ENCODE data around the gene COX4I2.

COX4I2 gene

DNA sequence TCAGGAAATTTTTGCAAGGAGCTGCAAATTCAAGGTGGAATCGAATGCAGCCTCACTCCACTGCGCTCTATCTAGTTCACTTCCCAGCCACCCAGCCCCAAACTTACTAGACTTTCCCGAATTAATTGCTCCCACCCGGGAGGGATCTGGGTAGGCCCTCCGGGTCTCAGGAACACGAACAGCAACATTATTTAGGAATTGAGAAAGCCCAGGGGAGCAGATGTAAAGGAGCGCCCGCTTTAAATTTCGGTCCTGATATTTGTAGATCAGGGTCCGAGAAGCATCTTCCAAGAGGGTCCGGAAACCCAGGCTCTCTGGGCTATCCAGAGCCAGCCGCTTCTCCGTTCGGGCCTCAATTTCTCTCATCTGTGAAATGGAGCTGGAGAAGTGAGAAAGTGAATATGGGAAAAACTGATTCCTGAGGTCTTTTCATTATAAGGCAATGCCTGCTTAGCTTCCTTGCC, 33.1 kb upstream of the COX4I2 start:
- peak overlapping the region; percentile 99 for H3K4me3 ChIP-seq (replicated peaks; ENCODE audit: low read depth, low read length)
- DNase-seq (ENCODE audit: extremely low read depth, low read depth): no peak

DNA sequence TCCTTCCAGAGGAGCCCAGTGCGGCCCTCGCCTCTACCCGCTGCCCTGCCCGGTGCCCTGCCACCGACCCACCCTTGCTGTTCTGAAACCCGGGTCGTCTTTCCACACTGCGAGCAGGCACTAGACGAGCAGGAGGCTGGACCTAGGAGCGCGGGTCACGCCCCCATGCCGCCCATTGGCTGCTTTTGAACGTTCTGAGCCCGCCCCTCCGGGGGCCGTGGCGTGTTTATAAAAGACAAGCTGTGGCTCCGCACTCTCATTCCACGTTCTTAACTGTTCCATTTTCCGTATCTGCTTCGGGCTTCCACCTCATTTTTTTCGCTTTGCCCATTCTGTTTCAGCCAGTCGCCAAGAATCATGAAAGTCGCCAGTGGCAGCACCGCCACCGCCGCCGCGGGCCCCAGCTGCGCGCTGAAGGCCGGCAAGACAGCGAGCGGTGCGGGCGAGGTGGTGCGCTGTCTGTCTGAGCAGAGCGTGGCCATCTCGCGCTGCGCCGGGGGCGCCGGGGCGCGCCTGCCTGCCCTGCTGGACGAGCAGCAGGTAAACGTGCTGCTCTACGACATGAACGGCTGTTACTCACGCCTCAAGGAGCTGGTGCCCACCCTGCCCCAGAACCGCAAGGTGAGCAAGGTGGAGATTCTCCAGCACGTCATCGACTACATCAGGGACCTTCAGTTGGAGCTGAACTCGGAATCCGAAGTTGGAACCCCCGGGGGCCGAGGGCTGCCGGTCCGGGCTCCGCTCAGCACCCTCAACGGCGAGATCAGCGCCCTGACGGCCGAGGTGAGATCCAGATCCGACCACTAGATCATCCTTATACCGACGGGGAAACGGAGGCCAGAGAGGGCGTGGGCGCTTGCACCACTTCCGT, 32.4 kb upstream of the COX4I2 start, which contains the start of gene ID1:
Gene ID1 (plus strand): TSS at position 259 of the 871 bp plus-strand sequence. CDS start 99 bp downstream, at position 358.
- TF ChIP-seq, protein P1, sequence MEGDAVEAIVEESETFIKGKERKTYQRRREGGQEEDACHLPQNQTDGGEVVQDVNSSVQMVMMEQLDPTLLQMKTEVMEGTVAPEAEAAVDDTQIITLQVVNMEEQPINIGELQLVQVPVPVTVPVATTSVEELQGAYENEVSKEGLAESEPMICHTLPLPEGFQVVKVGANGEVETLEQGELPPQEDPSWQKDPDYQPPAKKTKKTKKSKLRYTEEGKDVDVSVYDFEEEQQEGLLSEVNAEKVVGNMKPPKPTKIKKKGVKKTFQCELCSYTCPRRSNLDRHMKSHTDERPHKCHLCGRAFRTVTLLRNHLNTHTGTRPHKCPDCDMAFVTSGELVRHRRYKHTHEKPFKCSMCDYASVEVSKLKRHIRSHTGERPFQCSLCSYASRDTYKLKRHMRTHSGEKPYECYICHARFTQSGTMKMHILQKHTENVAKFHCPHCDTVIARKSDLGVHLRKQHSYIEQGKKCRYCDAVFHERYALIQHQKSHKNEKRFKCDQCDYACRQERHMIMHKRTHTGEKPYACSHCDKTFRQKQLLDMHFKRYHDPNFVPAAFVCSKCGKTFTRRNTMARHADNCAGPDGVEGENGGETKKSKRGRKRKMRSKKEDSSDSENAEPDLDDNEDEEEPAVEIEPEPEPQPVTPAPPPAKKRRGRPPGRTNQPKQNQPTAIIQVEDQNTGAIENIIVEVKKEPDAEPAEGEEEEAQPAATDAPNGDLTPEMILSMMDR (IDR thresholded peaks at IDR 0.05; ENCODE audit: low read depth, low read length, missing control alignments): no peak
- DNase-seq (ENCODE audit: extremely low read depth, low read depth): peak; percentile 81
- H3K4me3 ChIP-seq (replicated peaks; ENCODE audit: low read depth, low read length): peak within 1 kb of the TSS; percentile 99

More for the DNA sequence above, 33.1 kb upstream of the COX4I2 start:
- TF ChIP-seq, protein P1 (IDR thresholded peaks at IDR 0.05; ENCODE audit: low read depth, low read length, missing control alignments): no peak

DNA sequence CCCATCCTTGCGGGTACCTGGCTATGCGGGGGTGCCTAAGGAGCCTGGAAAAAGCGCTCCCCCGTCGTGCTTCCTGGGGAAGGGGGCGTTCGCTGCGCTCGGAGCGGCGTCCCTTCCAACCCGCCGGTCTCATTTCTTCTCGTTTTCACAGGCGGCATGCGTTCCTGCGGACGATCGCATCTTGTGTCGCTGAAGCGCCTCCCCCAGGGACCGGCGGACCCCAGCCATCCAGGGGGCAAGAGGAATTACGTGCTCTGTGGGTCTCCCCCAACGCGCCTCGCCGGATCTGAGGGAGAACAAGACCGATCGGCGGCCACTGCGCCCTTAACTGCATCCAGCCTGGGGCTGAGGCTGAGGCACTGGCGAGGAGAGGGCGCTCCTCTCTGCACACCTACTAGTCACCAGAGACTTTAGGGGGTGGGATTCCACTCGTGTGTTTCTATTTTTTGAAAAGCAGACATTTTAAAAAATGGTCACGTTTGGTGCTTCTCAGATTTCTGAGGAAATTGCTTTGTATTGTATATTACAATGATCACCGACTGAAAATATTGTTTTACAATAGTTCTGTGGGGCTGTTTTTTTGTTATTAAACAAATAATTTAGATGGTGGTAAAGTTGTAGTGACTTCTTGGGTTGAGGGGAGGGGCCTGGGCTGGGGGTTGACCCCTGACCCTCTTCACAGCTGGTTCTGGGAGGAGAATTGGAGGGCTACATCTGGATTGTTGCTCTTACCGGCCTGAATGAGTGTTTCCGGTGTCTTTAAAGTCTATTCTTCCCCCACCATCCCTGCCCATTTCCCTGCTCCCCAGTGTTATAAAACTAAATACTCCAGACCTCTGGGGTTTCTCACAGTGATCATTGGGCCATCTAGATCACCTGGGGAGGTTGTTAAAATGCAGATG, 31.6 kb upstream of the COX4I2 start:
- H3K4me3 ChIP-seq (replicated peaks; ENCODE audit: low read depth, low read length): peak overlapping the region; percentile 99
- TF ChIP-seq, protein P1 (IDR thresholded peaks at IDR 0.05; ENCODE audit: low read depth, low read length, missing control alignments): no peak
- DNase-seq (ENCODE audit: extremely low read depth, low read depth): no peak

DNA sequence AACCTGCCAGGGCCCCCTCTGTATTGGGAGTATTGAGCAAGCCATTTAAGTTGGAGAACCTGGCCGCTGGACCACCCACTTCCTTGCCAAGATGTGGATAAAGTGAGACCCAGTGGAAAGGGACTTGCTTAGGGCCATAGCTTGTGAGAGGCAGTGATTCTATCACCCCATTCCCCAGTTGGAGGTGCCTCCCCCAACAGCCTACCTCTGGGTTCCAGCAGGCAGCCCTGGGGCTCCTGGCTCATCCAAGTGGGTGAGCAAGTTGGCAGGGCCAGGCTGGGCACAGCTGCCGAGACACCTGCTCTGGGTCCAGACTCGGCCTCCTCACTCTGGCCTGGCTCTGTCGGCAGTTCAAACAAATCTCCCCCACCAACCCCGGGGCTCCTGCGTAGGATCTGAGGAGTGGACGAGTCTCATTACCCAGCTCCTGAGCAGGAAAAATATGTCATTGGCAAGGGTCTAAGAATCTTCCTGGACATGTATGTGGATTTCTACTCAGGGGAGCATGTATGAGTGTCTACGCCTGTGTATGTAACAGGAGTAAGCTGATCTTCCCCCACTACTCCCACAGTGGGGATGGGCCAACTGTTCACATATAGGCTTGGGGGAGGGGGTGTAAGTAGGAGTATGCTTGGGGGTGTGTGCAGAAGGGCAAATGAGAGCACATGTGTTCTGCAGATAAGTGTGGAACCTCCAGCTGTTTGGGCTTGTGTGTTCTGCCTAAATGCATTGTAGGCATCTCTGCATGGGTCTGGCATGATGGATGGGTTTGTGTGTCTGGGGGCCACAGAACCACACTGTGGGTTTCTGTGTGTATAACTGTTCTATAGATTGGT, 30.7 kb upstream of the COX4I2 start:
- no peak for DNase-seq (ENCODE audit: extremely low read depth, low read depth)
- TF ChIP-seq, protein P1 (IDR thresholded peaks at IDR 0.05; ENCODE audit: low read depth, low read length, missing control alignments): no peak

DNA sequence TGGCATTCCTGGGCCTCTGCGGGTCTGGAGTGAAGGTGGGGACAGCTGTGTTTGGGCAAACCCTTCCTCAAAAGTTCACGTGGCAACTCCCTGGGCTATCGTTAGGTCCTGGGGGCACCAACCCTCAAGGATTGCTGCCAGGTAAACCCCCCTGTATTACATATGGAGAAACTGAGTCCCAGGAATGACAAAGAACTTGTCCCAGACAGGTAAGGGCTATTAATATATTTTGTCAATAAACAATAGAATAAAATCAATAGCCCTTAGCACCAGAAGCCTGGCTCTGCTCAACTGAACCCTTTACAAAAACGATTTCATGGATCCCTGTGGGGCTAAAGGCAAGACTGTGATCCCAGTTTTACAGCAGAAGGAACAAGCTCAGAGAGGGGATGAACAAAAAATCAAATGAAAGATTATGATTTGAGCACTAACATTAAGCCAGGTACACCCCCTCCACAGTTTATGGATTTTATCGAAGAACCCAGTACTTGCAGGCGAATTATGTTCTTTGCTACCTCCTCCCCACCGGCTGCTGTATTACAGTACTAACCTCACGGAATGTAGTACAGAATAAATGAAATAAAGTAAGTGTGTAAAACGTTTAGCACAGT, 30.0 kb upstream of the COX4I2 start:
- peak overlapping the region; percentile 99 for H3K4me3 ChIP-seq (replicated peaks; ENCODE audit: low read depth, low read length)
- TF ChIP-seq, protein P1 (IDR thresholded peaks at IDR 0.05; ENCODE audit: low read depth, low read length, missing control alignments): no peak
- DNase-seq (ENCODE audit: extremely low read depth, low read depth): no peak

More for the DNA sequence above, 30.7 kb upstream of the COX4I2 start:
- peak overlapping the region; percentile 99 for H3K4me3 ChIP-seq (replicated peaks; ENCODE audit: low read depth, low read length)
